GM13976 (cell line): ENCODE measurements around the gene SYDE2.
A peak's percentile ranks its signal among the peaks of the same experiment; 100 is the strongest.
"Not testable (repeated sequence)": the region's sequence is repeated elsewhere in the genome, so short reads cannot be mapped to it uniquely, and the experiment has no call there.

Experiments used
- DNase-seq: peaks from one replicate; pipeline ENCODE4 v3.0.0; 2012; ENCODE audit warnings: low spot score
- CTCF ChIP-seq: IDR thresholded peaks from 2 replicates; pipeline ENCODE4 v1.5.1; 2012; ENCODE audit warnings: borderline replicate concordance, mild to moderate bottlenecking; ENCODE audit not compliant: insufficient read depth; ENCODE audit errors: extremely low read depth, missing control alignments, control extremely low read depth
- in situ Hi-C: fragments of 300-500 bp; cut with MboI; formaldehyde crosslinking; loops from one replicate; pipeline ENCODE4 v1.12.0; 2022; ENCODE audit warnings: low sequenced_read_pairs, mixed read lengths, inconsistent platforms; ENCODE audit not compliant: unreplicated experiment

SYDE2 gene

GRCh38 chr1:85200463-85201339 is at the start of gene SYDE2:
Gene SYDE2 (minus strand): TSS chr1:85201016. CDS start chr1:85200996, 20 bp downstream.
- DNase-seq, result peak; percentile 91
- in situ Hi-C loops, result no loop called here

GRCh38 chr1:85249042-85249441 is 48.2 kb upstream of the SYDE2 start:
- in situ Hi-C loops, result loop anchor here (10.0 kb wide), 2 partner anchors 134 to 304 kb away; no protein-coding TSS in a partner anchor
- DNase-seq, result not testable (repeated sequence)

More at GRCh38 chr1:85200463-85201339, at the start of gene SYDE2:
- no peak for TF ChIP-seq CTCF

- no peak for TF ChIP-seq CTCF
- in situ Hi-C loops, result loop anchor here (10.0 kb wide), 2 partner anchors 131 to 301 kb away; no protein-coding TSS in a partner anchor
- no peak for DNase-seq
Observed at GRCh38 chr1:85245891-85246290, 45.1 kb upstream of the SYDE2 start.

- in situ Hi-C loops, result loop anchor here (10.0 kb wide), 2 partner anchors 131 to 301 kb away; no protein-coding TSS in a partner anchor
Observed at GRCh38 chr1:85245456-85245855, 44.6 kb upstream of the SYDE2 start.

GRCh38 chr1:85244271-85245061 is 43.6 kb upstream of the SYDE2 start:
- DNase-seq, result no peak
- in situ Hi-C loops, result loop anchor here (10.0 kb wide), 2 partner anchors 130 to 300 kb away; no protein-coding TSS in a partner anchor
- no peak for TF ChIP-seq CTCF

More at GRCh38 chr1:85245456-85245855, 44.6 kb upstream of the SYDE2 start:
- DNase-seq, result no peak
- no peak for TF ChIP-seq CTCF

- no peak for TF ChIP-seq CTCF
- in situ Hi-C loops, result loop anchor here (10.0 kb wide), 2 partner anchors 129 to 299 kb away; no protein-coding TSS in a partner anchor
- DNase-seq, result no peak
Observed at GRCh38 chr1:85243372-85243771, 42.6 kb upstream of the SYDE2 start.

- DNase-seq, result no peak
- TF ChIP-seq CTCF, result no peak
- in situ Hi-C loops, result loop anchor here (10.0 kb wide), 2 partner anchors 126 to 296 kb away; no protein-coding TSS in a partner anchor
Observed at GRCh38 chr1:85240643-85241042, 39.8 kb upstream of the SYDE2 start.
